ENCODE data around the gene SAMD5.

- TF ChIP-seq EZH2 (IDR thresholded peaks at IDR 0.05; ENCODE audit: insufficient read depth, poor library complexity, severe bottlenecking) (no peak), EZH2phosphoT487 (IDR thresholded peaks at IDR 0.05; ENCODE audit: insufficient read depth, low read depth) (no peak)
Observed at GRCh38 chr6:147615659-147616456, 107.4 kb downstream of the SAMD5 start.
